Mesangial cell (primary cell): Measurements from ENCODE around the gene TFDP2. TPM values are rescaled to one million over a fixed set of nuclear protein-coding genes. Genes with fewer than 3 reads are reported as not detected.

ENCODE experiments used
- total RNA-seq: library from RNA; depleted of rRNA; stranded (reverse); fragments of >200 nt; gene quantifications from 2 replicates; pipeline ENCODE4 v1.2.3, GENCODE V29; 2015

The TFDP2 gene, protein sequence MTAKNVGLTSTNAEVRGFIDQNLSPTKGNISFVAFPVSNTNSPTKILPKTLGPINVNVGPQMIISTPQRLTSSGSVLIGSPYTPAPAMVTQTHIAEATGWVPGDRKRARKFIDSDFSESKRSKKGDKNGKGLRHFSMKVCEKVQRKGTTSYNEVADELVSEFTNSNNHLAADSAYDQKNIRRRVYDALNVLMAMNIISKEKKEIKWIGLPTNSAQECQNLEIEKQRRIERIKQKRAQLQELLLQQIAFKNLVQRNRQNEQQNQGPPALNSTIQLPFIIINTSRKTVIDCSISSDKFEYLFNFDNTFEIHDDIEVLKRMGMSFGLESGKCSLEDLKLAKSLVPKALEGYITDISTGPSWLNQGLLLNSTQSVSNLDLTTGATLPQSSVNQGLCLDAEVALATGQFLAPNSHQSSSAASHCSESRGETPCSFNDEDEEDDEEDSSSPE
- total RNA-seq: 11.6 and 37.1 TPM in 2 replicates

DNA sequence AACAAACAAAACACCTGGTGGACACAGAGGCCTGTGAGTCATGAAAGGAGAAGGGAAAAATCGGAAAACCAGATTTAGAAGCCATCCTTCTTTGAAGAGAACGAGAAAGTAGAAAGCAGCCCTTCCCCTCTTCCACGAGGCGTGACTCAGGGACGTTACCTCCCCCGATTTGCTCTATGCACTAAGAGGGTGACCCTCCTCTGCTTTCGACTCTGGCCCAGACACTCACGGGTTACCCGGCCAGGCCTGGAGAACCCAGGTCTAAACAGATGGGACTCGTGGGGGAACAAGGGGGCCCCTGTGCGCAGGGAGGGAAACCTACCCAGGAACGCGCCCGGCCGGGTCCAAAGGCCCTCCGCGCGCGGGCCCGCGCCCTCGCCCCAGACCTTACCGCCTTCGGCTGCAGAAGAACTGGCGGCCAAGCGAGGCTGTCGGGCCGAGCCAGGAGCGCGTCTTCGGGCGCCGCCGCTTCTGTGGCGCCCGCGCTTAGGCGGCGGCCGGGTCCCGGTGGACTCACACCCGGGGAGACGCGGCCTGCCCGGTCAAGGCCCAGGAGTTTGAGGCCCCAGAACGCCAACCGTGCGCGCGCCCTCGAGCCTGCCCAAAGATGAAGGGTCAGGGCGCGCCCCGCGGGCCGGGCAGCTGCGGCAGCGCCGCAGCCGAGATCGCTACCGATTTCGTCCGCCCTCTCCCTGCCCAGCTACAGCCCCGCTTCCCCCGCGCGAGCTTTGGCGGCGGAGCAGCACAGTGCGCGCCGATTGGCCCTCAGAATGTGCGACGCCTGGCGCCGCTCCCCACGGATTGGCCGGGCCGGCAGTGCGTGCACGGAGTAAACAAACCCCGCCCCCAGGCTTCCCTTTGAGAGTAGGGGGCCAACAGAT, at the start of gene TFDP2:
Gene TFDP2, minus strand, starts transcription at position 753 of the 881 bp plus-strand sequence. CDS start 47,795 bp downstream, outside the sequence.

Other genes starting within 250 kb of the TFDP2 start
- 4.1 and 5.5 TPM in 2 replicates for gene GK5, start 76.0 kb upstream of the TFDP2 start, total RNA-seq